ENCODE measurements around the gene ITGA3.

GRCh38 chr17:50087246-50087911 lies 31.5 kb downstream of the ITGA3 start:
- TF ChIP-seq EZH2 (IDR thresholded peaks at IDR 0.05) (no peak), SP1 (IDR thresholded peaks at IDR 0.05; ENCODE audit: low read depth) (no peak), SRF (IDR thresholded peaks at IDR 0.05; ENCODE audit: low read depth) (no peak), CTCF (IDR thresholded peaks at IDR 0.05 in 2 of 3, conservative IDR thresholded peaks at IDR 0.05 in 1 of 3; ENCODE audit: borderline replicate concordance in 1 of 3, insufficient read depth in 1 of 3, low read depth in 2 of 3, low read length in 2 of 3) (peak; percentile 92 to 100 (median 99)), JUND (IDR thresholded peaks at IDR 0.05) (0 out of 2 replicates have a peak, but pooled peaks have one; percentile 1), POLR2A (IDR thresholded peaks at IDR 0.05; ENCODE audit: borderline replicate concordance, extremely low read depth, insufficient read depth, insufficient read length) (no peak), RAD21 (IDR thresholded peaks at IDR 0.05; ENCODE audit: low read depth) (peak; percentile 98), EGR1 (IDR thresholded peaks at IDR 0.05; ENCODE audit: low read depth) (no peak), YY1 (IDR thresholded peaks at IDR 0.05; ENCODE audit: extremely low read depth, insufficient replicate concordance, low read depth, low read length) (no peak), POLR2AphosphoS5 (IDR thresholded peaks at IDR 0.05; ENCODE audit: low read depth, low read length) (peak; percentile 82)
- TF ChIP-seq, protein P1, sequence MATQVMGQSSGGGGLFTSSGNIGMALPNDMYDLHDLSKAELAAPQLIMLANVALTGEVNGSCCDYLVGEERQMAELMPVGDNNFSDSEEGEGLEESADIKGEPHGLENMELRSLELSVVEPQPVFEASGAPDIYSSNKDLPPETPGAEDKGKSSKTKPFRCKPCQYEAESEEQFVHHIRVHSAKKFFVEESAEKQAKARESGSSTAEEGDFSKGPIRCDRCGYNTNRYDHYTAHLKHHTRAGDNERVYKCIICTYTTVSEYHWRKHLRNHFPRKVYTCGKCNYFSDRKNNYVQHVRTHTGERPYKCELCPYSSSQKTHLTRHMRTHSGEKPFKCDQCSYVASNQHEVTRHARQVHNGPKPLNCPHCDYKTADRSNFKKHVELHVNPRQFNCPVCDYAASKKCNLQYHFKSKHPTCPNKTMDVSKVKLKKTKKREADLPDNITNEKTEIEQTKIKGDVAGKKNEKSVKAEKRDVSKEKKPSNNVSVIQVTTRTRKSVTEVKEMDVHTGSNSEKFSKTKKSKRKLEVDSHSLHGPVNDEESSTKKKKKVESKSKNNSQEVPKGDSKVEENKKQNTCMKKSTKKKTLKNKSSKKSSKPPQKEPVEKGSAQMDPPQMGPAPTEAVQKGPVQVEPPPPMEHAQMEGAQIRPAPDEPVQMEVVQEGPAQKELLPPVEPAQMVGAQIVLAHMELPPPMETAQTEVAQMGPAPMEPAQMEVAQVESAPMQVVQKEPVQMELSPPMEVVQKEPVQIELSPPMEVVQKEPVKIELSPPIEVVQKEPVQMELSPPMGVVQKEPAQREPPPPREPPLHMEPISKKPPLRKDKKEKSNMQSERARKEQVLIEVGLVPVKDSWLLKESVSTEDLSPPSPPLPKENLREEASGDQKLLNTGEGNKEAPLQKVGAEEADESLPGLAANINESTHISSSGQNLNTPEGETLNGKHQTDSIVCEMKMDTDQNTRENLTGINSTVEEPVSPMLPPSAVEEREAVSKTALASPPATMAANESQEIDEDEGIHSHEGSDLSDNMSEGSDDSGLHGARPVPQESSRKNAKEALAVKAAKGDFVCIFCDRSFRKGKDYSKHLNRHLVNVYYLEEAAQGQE (IDR thresholded peaks at IDR 0.05; ENCODE audit: low read depth): no peak
- TF ChIP-seq, protein P2, sequence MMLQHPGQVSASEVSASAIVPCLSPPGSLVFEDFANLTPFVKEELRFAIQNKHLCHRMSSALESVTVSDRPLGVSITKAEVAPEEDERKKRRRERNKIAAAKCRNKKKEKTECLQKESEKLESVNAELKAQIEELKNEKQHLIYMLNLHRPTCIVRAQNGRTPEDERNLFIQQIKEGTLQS (IDR thresholded peaks at IDR 0.05): no peak
